Measurements from ENCODE around the gene SH3BP4.
"Not testable (repeated sequence)": the region's sequence is repeated elsewhere in the genome, so short reads cannot be mapped to it uniquely, and the experiment has no call there.

The SH3BP4 gene

DNA sequence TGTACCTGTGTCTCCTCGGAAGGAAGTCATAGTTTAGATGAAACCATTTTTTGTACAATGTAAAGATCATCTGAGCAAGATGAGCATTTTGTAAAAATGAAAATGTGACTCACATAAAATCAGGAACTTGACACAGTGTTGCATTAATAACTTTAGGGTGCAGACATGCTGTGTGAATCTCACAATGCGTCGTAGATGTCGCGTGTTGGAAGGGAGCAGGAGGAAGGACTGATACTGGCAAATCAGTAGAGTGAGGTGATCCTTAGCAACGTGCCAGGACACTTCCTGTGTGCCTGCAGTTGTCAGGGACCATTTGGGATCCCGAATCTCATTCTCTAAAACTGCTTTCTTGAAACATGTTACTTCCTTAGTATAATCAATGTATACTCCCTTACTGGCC lies 103.1 kb downstream of the SH3BP4 start:
- Histone ChIP-seq H3K27ac (no peak overlapping the region), H3K4me3 (no peak overlapping the region)
- TF ChIP-seq, protein P1, sequence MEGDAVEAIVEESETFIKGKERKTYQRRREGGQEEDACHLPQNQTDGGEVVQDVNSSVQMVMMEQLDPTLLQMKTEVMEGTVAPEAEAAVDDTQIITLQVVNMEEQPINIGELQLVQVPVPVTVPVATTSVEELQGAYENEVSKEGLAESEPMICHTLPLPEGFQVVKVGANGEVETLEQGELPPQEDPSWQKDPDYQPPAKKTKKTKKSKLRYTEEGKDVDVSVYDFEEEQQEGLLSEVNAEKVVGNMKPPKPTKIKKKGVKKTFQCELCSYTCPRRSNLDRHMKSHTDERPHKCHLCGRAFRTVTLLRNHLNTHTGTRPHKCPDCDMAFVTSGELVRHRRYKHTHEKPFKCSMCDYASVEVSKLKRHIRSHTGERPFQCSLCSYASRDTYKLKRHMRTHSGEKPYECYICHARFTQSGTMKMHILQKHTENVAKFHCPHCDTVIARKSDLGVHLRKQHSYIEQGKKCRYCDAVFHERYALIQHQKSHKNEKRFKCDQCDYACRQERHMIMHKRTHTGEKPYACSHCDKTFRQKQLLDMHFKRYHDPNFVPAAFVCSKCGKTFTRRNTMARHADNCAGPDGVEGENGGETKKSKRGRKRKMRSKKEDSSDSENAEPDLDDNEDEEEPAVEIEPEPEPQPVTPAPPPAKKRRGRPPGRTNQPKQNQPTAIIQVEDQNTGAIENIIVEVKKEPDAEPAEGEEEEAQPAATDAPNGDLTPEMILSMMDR (IDR thresholded peaks at IDR 0.05), result no peak
- DNase-seq (ENCODE audit: low spot score), result no peak

DNA sequence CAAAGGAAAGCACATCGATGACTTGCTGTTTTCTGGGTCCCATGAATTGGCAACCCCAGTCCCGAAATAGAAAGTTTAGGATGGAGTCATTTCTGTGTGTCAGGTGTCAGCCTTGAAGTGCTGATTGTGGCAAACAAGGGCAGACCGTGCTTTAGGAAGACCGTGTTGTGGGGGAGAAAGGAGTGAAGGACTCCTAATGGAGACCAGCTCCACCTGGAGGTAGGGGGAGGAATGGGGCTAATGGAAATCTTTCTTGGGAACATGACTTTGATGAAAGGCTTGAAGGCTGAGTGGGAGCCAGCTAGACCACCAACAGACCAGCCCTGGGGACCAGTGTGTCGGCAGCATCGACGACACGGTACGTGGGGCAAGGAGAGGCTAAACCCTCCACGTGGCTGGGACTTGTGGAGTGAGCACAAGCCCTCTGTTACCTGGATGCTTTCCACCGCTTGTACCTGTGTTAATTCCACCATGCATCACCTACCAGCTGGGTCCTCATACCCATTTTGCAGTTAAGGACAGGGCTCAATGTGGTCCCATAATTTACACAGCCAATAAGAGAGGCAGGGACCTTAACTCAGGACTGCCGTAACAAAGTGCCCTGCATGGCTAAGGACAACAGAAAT lies 104.2 kb downstream of the SH3BP4 start:
- Histone ChIP-seq H3K27ac (no peak overlapping the region), H3K4me3 (no peak overlapping the region)
- TF ChIP-seq, protein P1 (IDR thresholded peaks at IDR 0.05), result no peak
- DNase-seq (ENCODE audit: low spot score), result no peak

DNA sequence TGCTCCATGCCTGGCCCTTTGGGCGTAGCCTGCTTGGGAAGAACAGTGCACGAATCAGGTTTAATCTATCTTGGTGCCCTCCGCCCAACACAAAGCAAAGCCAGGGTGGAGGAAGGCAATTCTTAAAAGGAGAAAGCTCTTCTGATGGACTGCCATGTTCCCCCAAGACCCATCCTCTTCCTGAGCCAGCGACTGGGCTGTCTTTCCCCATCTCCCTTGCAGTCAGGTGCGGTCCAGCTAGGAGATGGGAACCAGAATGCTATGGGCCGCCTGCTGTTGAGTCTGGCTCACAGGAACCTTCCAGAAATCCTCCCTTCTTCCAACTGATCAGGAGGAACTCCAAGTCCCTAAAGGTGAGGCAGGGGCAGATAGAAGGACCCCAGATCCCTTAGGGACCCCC lies 105.0 kb downstream of the SH3BP4 start:
- no peak for DNase-seq (ENCODE audit: low spot score)
- Histone ChIP-seq H3K27ac (no peak overlapping the region), H3K4me3 (no peak overlapping the region)
- TF ChIP-seq, protein P1 (IDR thresholded peaks at IDR 0.05), result no peak

DNA sequence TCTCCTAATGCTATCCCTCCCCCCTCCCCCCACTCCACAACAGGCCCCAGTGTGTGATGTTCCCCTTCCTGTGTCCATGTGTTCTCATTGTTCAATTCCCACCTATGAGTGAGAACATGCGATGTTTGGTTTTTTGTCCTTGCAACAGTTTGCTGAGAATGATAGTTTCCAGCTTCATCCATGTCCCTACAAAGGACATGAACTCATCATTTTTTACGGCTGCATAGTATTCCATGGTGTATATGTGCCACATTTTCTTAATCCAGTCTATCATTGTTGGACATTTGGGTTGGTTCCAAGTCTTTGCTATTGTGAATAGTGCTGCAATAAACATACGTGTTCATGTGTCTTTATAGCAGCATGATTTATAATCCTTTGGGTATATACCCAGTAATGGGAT lies 105.8 kb downstream of the SH3BP4 start:
- not testable (repeated sequence) for DNase-seq (ENCODE audit: low spot score); H3K27ac ChIP-seq; H3K4me3 ChIP-seq

DNA sequence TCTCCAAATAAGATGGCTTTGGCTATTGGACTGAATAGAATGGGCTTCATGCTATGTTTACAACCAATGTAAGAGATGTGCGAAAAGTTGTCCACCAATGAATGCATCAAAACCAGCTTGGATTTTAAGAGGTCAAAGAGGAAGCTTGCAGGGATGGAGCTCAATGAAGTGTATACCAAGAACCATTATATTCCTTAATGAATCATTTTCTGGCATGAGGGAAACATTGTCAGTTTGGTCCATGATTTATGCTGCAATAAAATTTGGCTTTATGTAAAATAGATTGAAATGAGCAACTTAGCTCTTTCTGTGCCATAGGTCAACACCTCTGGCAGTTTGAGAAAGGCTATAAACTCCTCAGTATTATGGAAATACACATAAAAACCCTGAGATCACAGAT lies 107.3 kb downstream of the SH3BP4 start:
- TF ChIP-seq, protein P1 (IDR thresholded peaks at IDR 0.05), result no peak
- no peak overlapping the region for H3K4me3 ChIP-seq
- H3K27ac ChIP-seq, result no peak overlapping the region
- DNase-seq (ENCODE audit: low spot score), result no peak

DNA sequence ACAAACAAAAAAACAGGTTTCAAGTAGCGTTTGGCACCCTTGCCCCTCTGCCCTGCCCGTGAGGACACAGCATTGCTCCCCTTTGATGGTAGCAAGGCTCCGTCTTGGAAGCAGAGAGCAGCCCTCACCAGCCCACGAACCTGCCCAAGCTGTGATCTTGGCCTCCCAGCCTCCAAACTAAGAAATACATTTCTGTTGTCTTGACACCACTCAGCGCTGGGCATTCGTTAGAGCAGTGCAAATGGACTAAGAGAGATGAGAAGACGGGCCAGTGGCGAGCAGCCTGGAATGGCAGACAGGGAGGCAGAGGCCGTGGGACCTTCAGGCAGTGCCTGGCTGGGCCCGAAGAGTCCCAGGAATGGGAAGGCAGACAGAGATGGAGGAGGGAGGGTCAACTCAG lies 109.8 kb downstream of the SH3BP4 start:
- TF ChIP-seq, protein P1 (IDR thresholded peaks at IDR 0.05), result no peak
- DNase-seq (ENCODE audit: low spot score), result no peak
- Histone ChIP-seq H3K4me3 (no peak overlapping the region), H3K27ac (no peak overlapping the region)

DNA sequence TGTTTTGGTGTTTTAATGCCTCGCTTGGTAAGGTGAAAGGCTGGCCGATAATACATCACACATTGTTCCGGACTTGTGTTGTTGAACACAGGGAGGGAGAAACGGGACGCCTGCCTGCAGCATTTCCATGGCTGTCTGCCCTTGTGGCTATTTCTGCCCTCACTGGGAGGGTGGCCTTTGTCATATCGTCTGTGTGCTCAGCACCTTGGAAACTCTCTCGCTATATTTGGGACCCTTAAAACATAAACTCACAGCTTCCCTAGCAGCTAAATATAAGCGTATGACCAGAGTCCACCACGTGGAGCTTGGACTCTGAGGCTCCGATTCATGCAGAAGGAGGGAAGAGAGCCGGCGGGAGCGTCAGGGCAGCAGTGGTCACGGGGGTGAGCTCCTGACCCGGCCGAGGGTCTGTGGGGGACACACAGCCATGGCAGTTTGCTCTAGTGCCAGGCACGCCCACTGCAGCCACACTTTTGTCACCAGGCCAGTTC lies 111.7 kb downstream of the SH3BP4 start:
- TF ChIP-seq, protein P1 (IDR thresholded peaks at IDR 0.05), result no peak
- H3K27ac ChIP-seq, result no peak overlapping the region
- H3K4me3 ChIP-seq, result peak overlapping the region; percentile 15
- DNase-seq (ENCODE audit: low spot score), result no peak

Measured in coronary artery (tissue), 2 donors.